Mesangial cell (primary cell): ENCODE measurements around the gene AURKA. TPM values are rescaled to one million over a fixed set of nuclear protein-coding genes. Genes with fewer than 3 reads are reported as not detected.

Experiments
- total RNA-seq: library from RNA; depleted of rRNA; stranded (reverse); fragments of >200 nt; gene quantifications from 2 replicates; pipeline ENCODE4 v1.2.3, GENCODE V29; 2015

Gene AURKA
- 5.2 and 90.3 TPM in 2 replicates for total RNA-seq

GRCh38 chr20:56392132-56392880 is at the start of gene AURKA, which contains the start of gene CSTF1:
TSS of gene AURKA (minus strand) at chr20:56392215. CDS start at chr20:56388197, 4,018 bp downstream.
TSS of gene CSTF1 (plus strand) at chr20:56392645. CDS start at chr20:56395553, 2,908 bp downstream.

GRCh38 chr20:56411759-56412472 is 19.9 kb upstream of the AURKA start, which contains the start of gene CASS4:
TSS of gene CASS4 (plus strand) at chr20:56412260. CDS start at chr20:56412459, 199 bp downstream.

GRCh38 chr20:56358600-56359211 is 33.3 kb downstream of the AURKA start, which contains the start of gene FAM210B:
TSS of gene FAM210B (plus strand) at chr20:56358974. CDS start at chr20:56359006, 32 bp downstream.

Other genes with a start within 250 kb of the AURKA start
- gene MC3R, start 143.5 kb downstream of the AURKA start, total RNA-seq, result not detected in 2 replicates
- gene FAM210B, start 33.2 kb downstream of the AURKA start, total RNA-seq, result 18.9 and 32.6 TPM in 2 replicates
- gene CSTF1, start 430 bp upstream of the AURKA start, total RNA-seq, result 29.3 and 36.8 TPM in 2 replicates
- 0.38 TPM in 1 of 2 replicates, not detected in the other for gene CASS4, start 20.0 kb upstream of the AURKA start, total RNA-seq
- gene RTF2, start 76.4 kb upstream of the AURKA start, total RNA-seq, result 39.8 and 43.7 TPM in 2 replicates
- 0.49 TPM in 1 of 2 replicates, not detected in the other for gene FAM209A, start 132.5 kb upstream of the AURKA start, total RNA-seq
- not detected in 2 replicates for gene FAM209B, start 141.0 kb upstream of the AURKA start, total RNA-seq
- gene TFAP2C, start 237.1 kb upstream of the AURKA start, total RNA-seq, result 0.13 and 1.5 TPM in 2 replicates